ENCODE data around the gene DUSP1. TPM values are rescaled to one million over a fixed set of nuclear protein-coding genes. Genes with fewer than 3 reads are reported as not detected.

Gene DUSP1
- total RNA-seq, 2 donors from 2014 or later = 248 to 808 TPM

DNA sequence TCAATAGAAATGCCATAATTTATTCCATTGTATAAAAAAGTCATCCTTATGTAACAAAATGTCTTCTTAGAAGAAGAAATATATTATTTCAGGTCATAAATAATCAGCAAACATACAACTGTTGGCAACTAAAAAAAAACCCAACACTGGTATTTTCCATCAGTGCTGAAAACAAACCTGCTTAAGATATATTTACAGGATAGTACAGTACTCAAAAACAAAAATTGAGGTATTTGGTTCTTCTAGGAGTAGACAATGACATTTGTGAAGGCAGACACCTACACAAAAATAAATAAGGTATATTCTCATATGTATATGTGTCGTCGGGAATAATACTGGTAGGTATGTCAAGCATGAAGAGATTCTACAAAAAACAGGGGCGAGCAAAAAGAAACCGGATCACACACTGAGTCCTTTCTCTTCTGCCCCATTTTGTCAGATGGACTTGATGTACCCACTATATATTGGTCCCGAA is 2.9 kb downstream of the DUSP1 start:
- no peaks in the 10 kb centered on the region for H3K36me3 ChIP-seq (replicated peaks in 1 of 2; ENCODE audit: insufficient read depth in 1 of 2, low read depth in 2 of 2)
- intact Hi-C loops (cut with DNase I) = loop anchor here (10.0 kb wide), 1 partner anchor 53 kb away; no protein-coding TSS in a partner anchor
- H3K4me3 ChIP-seq = no peak overlapping the region
- no peaks in the 10 kb centered on the region for H3K27me3 ChIP-seq
- no peaks in the 10 kb centered on the region for H3K9me3 ChIP-seq
- H3K4me1 ChIP-seq = peaks cover 67% of the 10 kb centered on the region
- no peak for TF ChIP-seq POLR2A (IDR thresholded peaks at IDR 0.05)
- TF ChIP-seq, protein P1, sequence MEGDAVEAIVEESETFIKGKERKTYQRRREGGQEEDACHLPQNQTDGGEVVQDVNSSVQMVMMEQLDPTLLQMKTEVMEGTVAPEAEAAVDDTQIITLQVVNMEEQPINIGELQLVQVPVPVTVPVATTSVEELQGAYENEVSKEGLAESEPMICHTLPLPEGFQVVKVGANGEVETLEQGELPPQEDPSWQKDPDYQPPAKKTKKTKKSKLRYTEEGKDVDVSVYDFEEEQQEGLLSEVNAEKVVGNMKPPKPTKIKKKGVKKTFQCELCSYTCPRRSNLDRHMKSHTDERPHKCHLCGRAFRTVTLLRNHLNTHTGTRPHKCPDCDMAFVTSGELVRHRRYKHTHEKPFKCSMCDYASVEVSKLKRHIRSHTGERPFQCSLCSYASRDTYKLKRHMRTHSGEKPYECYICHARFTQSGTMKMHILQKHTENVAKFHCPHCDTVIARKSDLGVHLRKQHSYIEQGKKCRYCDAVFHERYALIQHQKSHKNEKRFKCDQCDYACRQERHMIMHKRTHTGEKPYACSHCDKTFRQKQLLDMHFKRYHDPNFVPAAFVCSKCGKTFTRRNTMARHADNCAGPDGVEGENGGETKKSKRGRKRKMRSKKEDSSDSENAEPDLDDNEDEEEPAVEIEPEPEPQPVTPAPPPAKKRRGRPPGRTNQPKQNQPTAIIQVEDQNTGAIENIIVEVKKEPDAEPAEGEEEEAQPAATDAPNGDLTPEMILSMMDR (IDR thresholded peaks at IDR 0.05) = no peak
- 62 to 72% methylated on average over 5 of the region's 5 CpGs for WGBS, 2 donors
- no peak for ATAC-seq
- peak overlapping the region; percentile 94 to 99 (median 98) for H3K27ac ChIP-seq
- DNase-seq = no peak

GRCh38 chr5:172766287-172767108 is 4.5 kb downstream of the DUSP1 start:
- Histone ChIP-seq H3K4me3 (no peak overlapping the region), H3K9me3 (no peaks in the 10 kb centered on the region), H3K4me1 (peaks cover 52% of the 10 kb centered on the region), H3K27me3 (no peaks in the 10 kb centered on the region), H3K27ac (peak overlapping the region; percentile 94 to 99 (median 98)), H3K36me3 (replicated peaks in 1 of 2; ENCODE audit: insufficient read depth in 1 of 2, low read depth in 2 of 2) (no peaks in the 10 kb centered on the region)
- intact Hi-C loops (cut with DNase I) = loop anchor here (10.0 kb wide), 1 partner anchor 52 kb away; no protein-coding TSS in a partner anchor
- 10 to 11% methylated on average over 16 to 17 of the region's 17 CpGs for WGBS, 2 donors
- peak; percentile 74 to 89 (median 84) for DNase-seq
- TF ChIP-seq, protein P1 (IDR thresholded peaks at IDR 0.05) = peak in 1 of 7 experiments; percentile 4
- TF ChIP-seq POLR2A (IDR thresholded peaks at IDR 0.05) = peak in 2 of 3 donors; percentile 78 to 89
- peak; percentile 13 for ATAC-seq

GRCh38 chr5:172765766-172766286 is 5.2 kb downstream of the DUSP1 start:
- TF ChIP-seq, protein P1 (IDR thresholded peaks at IDR 0.05) = no peak
- no peak for TF ChIP-seq POLR2A (IDR thresholded peaks at IDR 0.05)
- Histone ChIP-seq H3K27me3 (no peaks in the 10 kb centered on the region), H3K27ac (peak overlapping the region; percentile 94 to 99 (median 98)), H3K9me3 (no peaks in the 10 kb centered on the region), H3K4me3 (no peak overlapping the region), H3K36me3 (replicated peaks in 1 of 2; ENCODE audit: insufficient read depth in 1 of 2, low read depth in 2 of 2) (no peaks in the 10 kb centered on the region), H3K4me1 (peaks cover 50% of the 10 kb centered on the region)
- WGBS, 2 donors = 12 to 16% methylated on average over 4 of the region's 4 CpGs
- DNase-seq = peak; percentile 40 to 49 (median 46)
- intact Hi-C loops (cut with DNase I) = loop anchor here (10.0 kb wide), 1 partner anchor 51 kb away; no protein-coding TSS in a partner anchor
- peak; percentile 1 for ATAC-seq

GRCh38 chr5:172764861-172765765 is 5.9 kb downstream of the DUSP1 start:
- no peaks in the 10 kb centered on the region for H3K9me3 ChIP-seq
- H3K27ac ChIP-seq = peak overlapping the region; percentile 94 to 99 (median 98)
- intact Hi-C loops (cut with DNase I) = loop anchor here (10.0 kb wide), 1 partner anchor 50 kb away; no protein-coding TSS in a partner anchor
- peak in 2 of 3 donors; percentile 71 to 83 for TF ChIP-seq POLR2A (IDR thresholded peaks at IDR 0.05)
- TF ChIP-seq, protein P1 (IDR thresholded peaks at IDR 0.05) = peak in 2 of 7 experiments; percentile 12 to 18
- WGBS, 2 donors = 5 to 8% methylated on average over 17 to 23 of the region's 24 CpGs
- H3K36me3 ChIP-seq (replicated peaks in 1 of 2; ENCODE audit: insufficient read depth in 1 of 2, low read depth in 2 of 2) = no peaks in the 10 kb centered on the region
- peak; percentile 77 for ATAC-seq
- H3K27me3 ChIP-seq = no peaks in the 10 kb centered on the region
- peak; percentile 97 to 100 (median 98) for DNase-seq
- H3K4me1 ChIP-seq = peaks cover 50% of the 10 kb centered on the region
- H3K4me3 ChIP-seq = no peak overlapping the region

Data from body of pancreas (tissue), 4 donors.